ENCODE results near the gene SMPDL3A. TPM values are rescaled to one million over a fixed set of nuclear protein-coding genes. Genes with fewer than 3 reads are reported as not detected.

SMPDL3A gene
- total RNA-seq, 2 donors from 2014 or later, result 0.29 to 0.58 TPM

GRCh38 chr6:122839472-122839871 lies 50.4 kb downstream of the SMPDL3A start:
- peak; percentile 40 for ATAC-seq (replicated peaks)
- Mint-ChIP-seq H3K27ac (no peak overlapping the region), H3K36me3 (ENCODE audit: low read depth) (no peaks in the 10 kb centered on the region), H3K27me3 (peaks cover 21% of the 10 kb centered on the region), H3K4me3 (no peak overlapping the region), H3K4me1 (no peaks in the 10 kb centered on the region), H3K9me3 (no peaks in the 10 kb centered on the region)

- ATAC-seq (replicated peaks), result no peak
- Mint-ChIP-seq H3K27me3 (peaks cover 18% of the 10 kb centered on the region), H3K36me3 (ENCODE audit: low read depth) (no peaks in the 10 kb centered on the region), H3K4me1 (no peaks in the 10 kb centered on the region), H3K4me3 (no peak overlapping the region), H3K9me3 (no peaks in the 10 kb centered on the region), H3K27ac (no peak overlapping the region)
Observed at GRCh38 chr6:122839906-122840305, 50.8 kb downstream of the SMPDL3A start.

GRCh38 chr6:122845464-122845863 lies 56.4 kb downstream of the SMPDL3A start:
- peaks cover 6% of the 10 kb centered on the region for H3K27me3 Mint-ChIP-seq
- ATAC-seq (replicated peaks), result no peak
- no peak overlapping the region for H3K27ac Mint-ChIP-seq
- H3K4me1 Mint-ChIP-seq, result no peaks in the 10 kb centered on the region
- no peaks in the 10 kb centered on the region for H3K36me3 Mint-ChIP-seq (ENCODE audit: low read depth)
- H3K9me3 Mint-ChIP-seq, result no peaks in the 10 kb centered on the region
- no peak overlapping the region for H3K4me3 Mint-ChIP-seq

- ATAC-seq (replicated peaks), result no peak
- no peaks in the 10 kb centered on the region for H3K4me1 Mint-ChIP-seq
- no peaks in the 10 kb centered on the region for H3K36me3 Mint-ChIP-seq (ENCODE audit: low read depth)
- H3K27ac Mint-ChIP-seq, result no peak overlapping the region
- peaks cover under 1% of the 10 kb centered on the region for H3K27me3 Mint-ChIP-seq
- H3K4me3 Mint-ChIP-seq, result no peak overlapping the region
- no peaks in the 10 kb centered on the region for H3K9me3 Mint-ChIP-seq
Observed at GRCh38 chr6:122845916-122846612, 57.0 kb downstream of the SMPDL3A start.

GRCh38 chr6:122853259-122853995 lies 64.4 kb downstream of the SMPDL3A start:
- H3K4me1 Mint-ChIP-seq, result no peaks in the 10 kb centered on the region
- H3K36me3 Mint-ChIP-seq (ENCODE audit: low read depth), result no peaks in the 10 kb centered on the region
- ATAC-seq (replicated peaks), result no peak
- no peaks in the 10 kb centered on the region for H3K27me3 Mint-ChIP-seq
- H3K9me3 Mint-ChIP-seq, result no peaks in the 10 kb centered on the region
- H3K4me3 Mint-ChIP-seq, result no peak overlapping the region
- H3K27ac Mint-ChIP-seq, result no peak overlapping the region

Other genes with a start within 250 kb of the SMPDL3A start
- gene PKIB, start 178.9 kb upstream of the SMPDL3A start, total RNA-seq, result 1 to 10 TPM in 1 of 2 donors, not detected in 1; 1.1 TPM
- gene FABP7, start 9.5 kb upstream of the SMPDL3A start, total RNA-seq, result not detected
- gene CLVS2, start 207.0 kb downstream of the SMPDL3A start, total RNA-seq, result not detected

Data from activated T-helper 17 cell treated with anti-CD3 and anti-CD28 coated beads, Interleukin-2, amount 50 U/mL, for 72 hours (primary cell).